Stimulated activated CD4-positive, alpha-beta T cell treated with anti-CD3 and anti-CD28 coated beads, Interleukin-12 subunit alpha, Interleukin-12 subunit beta, amount 100 ng/mL, for 48 hours (primary cell): ENCODE results near the gene BDP1.
A peak's percentile ranks its signal among the peaks of the same experiment; 100 is the strongest.
"Not testable (repeated sequence)": the region's sequence is repeated elsewhere in the genome, so short reads cannot be mapped to it uniquely, and the experiment has no call there.

Experiments used
- DNase-seq, 3 donors: peaks; one replicate each; pipeline ENCODE4 v3.0.0-alpha.2; 2020; ENCODE audit warnings: low read depth in 2 of 3, low spot score in 1 of 3

The BDP1 gene

DNA sequence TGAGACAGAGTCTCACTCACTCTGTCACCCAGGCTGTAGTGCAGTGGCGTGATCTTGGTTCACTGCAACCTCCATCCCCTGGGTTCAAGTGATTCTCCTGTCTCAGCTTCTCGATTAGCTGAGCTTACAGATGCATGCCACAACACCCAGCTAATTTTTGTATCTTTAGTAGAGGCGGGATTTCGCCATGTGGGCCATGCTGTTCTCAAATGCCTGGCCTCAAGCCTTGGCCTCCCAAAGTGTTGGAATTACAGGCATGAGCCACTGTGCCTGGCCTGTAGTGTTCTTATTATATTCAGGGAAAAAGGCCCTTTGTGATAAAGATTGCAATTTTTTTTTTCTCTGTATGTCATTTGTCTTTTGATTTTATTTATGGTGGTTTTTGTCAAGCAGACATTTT lies 107.7 kb downstream of the BDP1 start:
- no peak for DNase-seq

DNA sequence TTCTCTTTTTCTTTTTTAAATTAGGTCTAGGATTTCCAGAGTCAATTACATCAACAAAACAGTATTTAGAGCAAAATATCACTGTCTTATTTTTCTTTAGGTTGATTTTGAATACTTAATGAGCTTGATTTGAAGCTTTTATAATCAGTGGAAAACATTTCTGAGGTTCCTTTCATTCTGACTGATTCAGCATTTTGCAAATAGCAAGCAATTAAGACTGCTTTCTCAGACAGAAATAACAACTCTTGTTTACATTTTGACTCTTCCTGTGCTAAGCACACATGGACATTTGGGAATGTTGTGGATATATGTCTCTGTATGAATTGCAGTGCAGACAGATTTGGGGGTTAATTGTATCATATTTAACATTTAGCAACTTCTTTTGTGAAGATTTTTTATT lies 109.4 kb downstream of the BDP1 start:
- DNase-seq = no peak

DNA sequence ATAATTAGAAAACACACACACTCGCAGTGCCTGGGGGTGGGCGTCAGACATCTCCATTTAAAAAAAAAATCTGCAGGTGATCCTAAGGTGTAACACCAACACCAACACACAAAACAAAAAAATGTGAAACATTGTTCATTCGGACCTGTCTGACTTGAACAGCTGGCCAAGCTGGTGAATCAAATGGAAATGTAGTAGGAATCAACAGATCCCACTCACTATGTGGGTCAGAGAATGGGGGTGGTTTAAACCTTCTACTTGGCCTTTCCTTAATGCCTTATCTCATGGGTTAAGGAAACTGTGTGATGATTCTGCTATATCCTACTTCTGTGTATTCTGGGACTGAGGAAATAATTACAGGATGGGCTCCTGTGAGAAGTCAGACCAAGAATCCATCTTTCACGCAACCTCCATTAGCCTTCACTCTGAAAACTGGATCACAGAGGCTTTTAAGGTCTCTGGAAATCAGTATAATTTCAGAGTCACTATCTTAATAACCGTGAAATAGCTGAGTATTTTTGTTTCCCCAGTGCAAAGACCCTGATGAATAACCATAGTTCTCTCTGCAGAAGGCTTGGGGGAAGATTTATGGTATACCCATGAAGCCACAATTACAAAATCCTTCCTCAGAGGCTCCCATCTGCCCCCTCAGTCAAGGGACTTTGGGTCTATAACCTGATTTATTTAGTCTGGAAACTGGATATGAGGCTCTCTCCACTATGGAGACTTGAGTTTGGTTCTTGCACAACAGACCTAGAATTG lies 114.5 kb downstream of the BDP1 start:
- no peak for DNase-seq

DNA sequence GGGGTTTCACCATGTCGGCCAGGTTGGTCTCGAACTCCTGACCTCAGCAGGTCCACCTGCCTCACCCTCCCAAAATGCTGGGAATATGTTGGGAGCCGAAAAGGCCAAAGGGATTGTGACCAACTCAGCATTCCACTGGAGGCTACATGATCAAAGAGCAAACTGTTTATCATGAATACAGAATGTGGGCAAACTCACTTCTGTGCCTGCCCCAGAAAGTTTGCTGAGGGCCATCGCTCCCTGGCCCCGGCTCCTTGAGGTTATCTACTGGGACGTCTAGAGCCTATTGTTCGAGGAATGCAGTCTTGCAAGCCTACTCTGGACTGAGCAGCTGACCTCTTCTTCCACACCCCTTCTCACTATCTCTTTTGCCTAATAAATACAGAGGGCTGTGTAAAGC lies 116.4 kb downstream of the BDP1 start:
- DNase-seq = not testable (repeated sequence)

DNA sequence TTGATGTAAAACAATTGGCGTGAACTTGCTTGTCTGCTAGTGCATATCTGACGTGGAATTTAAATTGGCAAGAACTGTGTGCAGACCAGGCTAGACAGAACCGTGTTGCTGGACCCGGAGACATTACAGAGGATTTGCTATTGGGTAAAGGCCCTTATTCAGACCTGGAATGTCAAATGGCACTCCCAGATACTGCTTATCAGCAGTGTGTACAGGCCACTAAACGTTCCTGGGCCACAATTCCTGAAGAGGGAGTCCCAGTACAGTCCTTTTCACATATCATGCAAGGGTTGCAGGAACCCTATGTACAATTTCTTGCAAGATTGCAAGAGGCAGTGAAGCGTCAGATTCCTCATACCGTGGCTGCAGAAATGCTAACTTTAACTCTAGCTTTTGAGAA lies 118.1 kb downstream of the BDP1 start:
- no peak for DNase-seq

DNA sequence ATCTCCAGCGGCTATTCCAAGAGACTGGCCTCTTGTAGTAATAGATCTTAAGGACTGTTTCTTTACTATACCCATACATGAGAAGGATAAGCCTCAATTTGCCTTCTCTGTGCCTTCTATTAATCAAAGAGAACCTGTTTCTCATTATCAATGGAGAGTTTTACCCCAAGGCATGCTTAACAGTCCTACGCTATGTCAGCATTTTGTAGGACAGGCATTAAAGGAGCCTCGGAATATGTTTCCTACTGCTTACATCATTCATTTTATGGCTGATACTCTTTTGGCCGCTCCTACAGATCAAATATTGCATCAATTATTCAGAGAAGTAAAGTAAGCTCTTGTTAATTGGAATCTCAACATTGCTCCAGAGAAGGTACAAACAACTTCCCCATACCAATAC lies 120.1 kb downstream of the BDP1 start:
- not testable (repeated sequence) for DNase-seq

DNA sequence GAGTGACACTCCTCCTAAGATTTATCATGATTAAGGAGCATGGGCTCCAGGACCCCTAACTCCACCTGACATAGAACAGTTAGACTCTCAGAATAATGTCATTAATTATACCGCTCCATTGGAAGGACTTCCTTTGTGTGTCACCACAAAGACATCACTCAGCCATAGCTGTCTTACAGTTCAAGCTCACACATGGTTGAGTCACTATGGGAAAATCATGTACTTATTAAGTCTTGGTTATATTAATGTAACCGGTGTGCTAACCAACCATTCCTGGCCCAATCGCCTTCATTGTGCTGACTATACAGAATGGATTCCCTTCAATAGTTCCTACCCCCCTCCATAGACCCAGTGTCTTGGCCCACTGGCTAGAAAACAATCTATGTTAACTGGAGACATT lies 120.8 kb downstream of the BDP1 start:
- no peak for DNase-seq

DNA sequence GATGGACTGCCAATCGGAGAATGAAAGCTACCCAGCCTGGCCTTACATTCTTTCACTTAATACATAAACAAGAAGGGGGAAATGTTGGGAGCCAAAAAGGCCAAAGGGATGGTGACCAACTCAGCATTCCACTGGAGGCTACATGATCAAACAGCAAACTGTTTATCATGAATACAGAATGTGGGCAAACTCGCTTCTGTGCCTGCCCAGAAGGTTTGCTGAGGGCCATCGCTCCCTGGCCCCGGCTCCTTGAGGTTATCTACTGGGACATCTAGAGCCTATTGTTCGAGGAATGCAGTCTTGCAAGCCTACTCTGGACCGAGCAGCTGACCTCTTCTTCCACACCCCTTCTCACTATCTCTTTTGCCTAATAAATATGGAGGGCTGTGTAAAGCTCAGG lies 122.4 kb downstream of the BDP1 start:
- DNase-seq = not testable (repeated sequence)

DNA sequence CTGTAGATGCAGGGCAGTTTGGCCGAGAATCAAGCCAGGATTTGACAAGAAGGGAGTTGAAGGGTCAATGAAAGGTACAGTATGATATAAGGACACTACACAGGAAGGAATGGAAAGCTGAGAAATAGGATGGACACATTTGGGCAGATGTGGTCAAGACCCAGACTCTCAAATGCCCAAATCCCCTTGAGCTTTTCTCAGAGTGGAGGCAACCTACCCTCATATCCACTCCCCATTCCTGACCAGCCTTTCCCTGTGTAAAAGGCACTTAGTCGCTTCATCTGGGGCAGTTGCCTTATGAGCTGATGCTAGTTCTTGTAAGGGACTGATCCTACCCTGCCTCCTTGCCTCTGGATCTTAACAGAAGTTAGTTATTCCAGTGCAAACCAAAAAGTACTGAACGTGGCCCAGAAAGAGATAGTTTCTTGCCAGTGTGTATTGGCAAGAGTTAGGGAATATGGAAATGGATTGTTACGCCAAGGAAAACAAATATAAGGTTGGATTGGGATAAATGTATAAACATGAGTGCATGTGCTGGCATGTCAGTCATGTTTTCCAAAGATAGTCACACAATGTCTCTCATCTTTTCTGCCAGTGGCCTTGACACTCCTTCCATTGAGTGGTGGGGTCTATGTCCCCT lies 127.6 kb downstream of the BDP1 start:
- no peak for DNase-seq

DNA sequence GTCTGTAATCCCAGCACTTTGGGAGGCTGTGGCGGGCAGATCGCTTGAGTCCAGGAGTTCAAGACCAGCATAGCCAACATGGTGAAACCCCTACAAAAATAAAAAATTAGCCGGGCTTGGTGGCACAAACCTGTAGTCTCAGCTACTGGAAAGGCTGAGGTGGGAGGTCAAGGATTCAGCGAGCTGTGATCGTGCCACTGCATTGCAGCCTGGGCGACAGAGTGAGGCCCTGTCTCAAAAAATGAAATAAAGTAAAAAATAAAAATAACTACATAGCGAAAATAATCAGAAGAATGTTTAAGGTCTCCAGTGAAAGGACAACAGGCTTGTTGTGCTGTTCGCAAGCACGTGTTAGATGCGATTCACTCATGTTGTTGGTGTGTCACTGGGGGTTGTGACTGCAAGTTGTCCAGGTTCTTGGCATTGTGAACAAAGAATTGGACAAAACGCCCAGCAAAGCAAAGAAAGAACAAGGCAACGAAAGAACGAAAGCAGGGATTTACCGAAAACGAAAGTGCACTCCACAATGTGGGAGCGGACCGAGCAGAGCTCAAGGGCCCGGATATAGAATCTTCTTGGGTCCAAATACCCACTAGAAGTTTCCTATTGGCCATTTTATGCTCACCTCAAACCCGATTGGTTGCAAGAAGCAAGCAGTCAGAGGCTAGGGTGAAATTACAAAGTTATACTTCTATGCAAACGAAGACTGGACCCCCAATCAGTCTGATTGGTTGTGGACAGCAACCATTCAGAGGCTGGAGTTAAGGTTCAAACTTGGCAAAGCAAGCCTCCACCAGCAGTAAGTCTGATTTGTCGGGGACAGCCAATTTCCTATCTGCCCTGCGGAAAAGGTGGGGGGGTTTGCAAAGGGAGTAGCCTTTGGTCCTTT lies 130.8 kb downstream of the BDP1 start:
- DNase-seq = no peak

DNA sequence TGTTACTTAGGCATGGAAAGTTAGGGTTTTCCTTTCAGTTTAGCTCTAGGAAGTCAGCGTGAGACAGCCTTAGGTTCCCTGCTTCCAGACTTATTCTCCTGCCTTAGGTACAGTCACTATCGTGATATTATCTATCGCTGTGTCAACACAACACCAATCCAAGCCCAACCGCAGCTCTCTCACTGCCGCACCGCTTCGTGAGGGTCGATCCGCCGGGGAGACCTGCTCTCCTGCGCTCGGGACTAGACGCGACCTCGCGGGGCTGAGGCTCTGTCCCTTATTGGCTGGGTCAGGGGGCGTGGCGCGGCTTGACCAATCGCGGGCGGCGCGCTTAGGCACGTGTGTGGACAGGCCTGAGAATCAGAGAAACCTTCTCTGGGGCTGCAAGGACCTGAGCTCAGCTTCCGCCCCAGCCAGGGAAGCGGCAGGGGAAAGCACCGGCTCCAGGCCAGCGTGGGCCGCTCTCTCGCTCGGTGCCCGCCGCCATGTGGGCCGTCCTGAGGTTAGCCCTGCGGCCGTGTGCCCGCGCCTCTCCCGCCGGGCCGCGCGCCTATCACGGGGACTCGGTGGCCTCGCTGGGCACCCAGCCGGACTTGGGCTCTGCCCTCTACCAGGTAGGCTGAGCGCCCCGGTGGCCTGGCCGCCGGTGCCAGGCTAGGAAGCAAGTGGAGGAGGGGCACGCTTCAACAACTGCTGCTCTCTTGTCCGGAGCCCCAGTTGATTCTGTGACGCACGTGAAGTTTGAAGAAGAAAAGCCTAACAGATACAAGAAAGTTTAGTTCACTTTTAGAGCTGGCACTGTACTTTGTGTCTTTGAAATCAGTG lies 131.7 kb downstream of the BDP1 start, which contains the start of gene MCCC2:
Gene MCCC2, plus strand, starts transcription at position 400 of the 825 bp plus-strand sequence. Its CDS starts 86 bp downstream, at position 486.
- peak; percentile 94 to 97 (median 94) for DNase-seq

DNA sequence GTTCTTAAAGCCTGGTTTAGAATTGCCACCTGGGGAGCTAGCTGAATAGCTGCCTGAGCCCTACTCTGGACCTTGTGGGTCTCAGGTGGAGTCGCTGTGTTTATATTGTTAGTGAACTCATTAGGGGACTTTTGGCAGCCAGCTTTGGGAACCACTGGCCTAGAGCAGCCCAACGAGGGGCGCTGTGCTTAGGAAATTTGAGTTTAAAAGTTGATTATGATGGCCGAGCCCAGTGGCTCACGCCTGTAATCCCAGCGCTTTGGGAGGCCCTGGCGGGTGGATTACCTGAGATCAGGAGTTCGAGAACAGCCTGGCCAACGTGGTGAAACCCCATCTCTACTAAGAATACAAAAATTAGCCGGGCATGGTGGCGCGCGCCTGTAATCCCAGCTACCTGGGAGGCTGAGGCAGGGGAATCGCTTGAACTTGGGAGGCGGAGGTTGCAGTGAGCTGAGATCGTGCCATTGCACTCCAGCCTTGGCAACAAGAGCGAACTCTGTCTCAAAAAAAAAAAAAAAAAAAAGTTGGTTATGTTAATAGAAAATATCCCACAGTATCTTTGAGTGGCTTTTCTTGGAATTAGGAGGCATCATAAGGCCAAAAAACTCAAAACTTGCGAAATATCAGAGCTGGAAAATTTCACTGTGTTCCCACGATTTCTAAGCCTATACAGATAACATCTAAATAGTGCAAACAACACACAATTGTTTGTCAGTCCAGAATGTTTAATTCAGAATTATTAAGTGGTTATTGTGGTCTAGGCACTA lies 132.5 kb downstream of the BDP1 start:
- DNase-seq = peak in 1 of 3 donors; percentile 4

DNA sequence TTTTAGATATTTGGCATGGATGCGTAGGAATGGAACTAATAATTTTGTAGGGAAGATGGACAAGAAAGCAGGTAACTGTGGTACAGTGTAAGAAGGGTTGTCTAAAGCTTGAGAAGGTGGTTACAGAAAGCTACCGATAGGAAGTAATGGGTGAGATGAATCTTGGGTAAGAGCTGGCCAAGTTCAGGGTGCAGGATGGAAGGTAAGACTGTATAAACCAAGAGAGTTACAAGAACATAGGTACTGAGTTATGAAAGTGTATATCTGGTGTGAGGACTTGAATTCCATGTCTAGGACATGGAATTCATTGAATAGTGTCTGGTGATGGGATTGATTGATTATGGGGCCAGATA lies 133.1 kb downstream of the BDP1 start:
- DNase-seq = no peak

DNA sequence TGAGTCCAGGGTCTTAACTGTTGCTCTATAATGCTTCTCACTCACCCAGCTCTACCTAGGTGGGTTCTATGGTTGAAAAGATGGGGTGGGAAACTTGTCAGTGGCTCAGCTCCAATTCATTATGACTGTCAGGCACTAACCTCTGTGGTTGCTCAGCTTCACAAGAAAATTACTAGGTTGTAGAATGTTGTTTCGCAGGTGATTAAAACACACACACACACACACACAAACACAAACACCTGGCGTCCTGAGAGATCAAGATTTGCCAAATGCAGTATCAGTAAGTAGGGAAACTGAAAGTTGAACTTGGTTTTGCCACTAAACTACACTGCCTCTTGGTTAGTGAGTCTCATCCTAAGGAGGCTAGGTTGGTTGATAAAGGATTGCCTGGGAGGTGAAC lies 134.5 kb downstream of the BDP1 start:
- no peak for DNase-seq

DNA sequence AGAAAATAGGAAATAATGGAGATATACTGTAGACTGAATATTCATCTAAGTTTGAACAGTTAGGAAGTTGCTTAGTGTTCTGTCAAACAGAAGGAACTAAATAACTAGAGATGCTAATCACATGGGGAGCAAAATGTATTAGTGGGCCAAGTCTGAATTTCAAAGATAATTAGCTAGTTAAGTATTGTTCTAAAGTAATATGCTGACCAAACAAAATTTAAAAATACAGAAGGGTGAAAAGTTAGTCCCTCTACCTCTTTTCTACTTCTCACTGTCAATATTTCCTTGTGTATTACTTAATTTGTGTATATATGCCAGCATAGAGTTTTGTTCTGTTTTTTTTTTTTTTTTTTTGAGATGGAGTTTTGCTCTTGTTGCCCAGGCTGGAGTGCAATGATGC lies 135.6 kb downstream of the BDP1 start:
- DNase-seq = no peak

DNA sequence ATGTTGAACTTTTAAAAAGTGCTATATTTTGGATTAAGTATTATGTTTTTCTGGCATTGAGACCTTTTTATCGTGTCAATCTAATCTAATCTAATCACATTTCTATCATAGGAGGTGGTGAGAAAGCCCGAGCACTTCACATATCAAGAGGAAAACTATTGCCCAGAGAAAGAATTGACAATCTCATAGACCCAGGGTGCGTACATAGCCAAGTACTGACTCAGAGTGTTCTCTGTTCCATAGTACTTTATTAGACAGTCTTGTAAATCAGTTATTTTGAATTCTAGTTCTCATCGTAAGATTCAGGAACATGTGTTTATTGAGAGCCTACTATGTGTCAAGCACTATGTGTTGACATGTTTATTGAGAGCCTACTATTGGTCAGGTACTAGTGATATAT lies 140.7 kb downstream of the BDP1 start:
- DNase-seq = no peak

DNA sequence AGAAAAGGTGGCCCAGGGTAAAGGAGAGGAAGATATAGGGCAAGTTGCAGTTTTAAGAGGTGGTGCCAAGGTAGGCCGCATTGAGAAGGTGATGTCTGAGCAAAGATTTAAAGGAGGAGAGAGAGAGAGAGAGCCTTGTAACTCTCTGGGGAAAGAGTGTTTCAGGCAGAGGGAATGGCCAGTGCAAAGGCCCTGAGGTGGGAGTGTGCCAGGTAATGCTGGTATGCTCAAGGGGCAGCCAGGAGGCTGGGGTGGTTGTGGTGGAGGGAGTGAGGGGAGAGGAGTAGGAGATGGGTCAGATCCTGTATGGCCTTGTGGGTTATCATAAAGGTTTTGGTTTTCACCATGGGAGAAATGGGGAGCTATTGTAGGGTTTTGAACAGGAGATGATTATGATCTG lies 141.6 kb downstream of the BDP1 start:
- DNase-seq = no peak

DNA sequence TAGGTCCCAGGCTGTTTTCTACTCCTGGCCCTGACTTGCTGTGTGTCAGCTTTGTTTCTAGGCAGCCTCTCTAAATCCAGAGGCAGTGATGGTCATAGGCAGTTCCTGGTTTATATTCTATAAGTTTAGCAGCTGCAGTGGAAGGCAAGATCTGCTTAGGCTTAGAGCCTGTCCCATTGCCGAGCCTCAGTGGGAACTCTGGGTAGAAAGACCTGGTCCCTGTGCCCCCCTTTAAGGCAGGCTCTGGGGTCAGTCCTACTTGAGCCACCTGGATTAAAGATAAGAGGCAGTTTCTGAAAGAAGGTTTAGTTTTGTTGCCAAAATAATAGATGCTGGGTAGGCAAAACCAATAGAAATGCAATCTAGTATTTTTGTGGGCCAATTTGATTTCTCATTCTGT lies 145.3 kb downstream of the BDP1 start:
- no peak for DNase-seq

DNA sequence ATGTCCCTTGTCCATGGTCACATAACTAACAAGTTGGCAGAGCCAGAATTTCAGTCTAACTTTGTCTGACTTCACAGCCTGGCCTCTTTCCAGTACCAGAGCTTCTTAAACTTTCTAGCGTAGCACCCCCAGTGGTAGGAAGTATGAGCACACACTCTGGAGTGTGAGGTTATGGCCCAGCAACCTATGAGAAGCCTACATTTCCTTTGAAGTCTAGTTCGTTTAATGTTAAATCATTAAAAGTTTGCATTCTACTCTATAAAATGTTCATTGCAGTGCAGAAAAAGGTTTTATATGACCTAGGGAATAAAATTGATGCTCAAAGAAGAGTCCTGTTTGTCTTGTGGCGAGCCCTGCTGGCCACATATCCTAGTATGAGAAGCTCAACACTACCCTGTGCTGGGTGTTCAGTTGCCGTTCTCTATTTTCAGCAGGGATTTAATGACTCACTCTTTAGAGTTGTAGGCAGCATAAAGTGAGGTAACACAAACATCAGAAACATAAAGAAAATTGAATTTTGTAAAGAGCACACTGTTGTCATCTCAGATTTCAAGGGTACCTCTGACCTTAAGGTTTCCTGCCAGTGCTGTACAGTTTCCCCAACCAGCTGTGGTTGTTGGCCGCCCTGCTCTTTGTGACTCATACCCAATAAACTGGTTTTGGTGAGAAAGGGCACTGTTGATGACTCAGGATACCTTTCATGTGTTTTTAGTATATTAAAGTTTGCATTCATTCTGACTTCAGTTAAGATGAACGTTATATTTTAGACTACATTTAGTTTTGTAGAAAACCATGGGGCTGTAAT lies 146.0 kb downstream of the BDP1 start:
- peak; percentile 53 to 68 (median 53) for DNase-seq
